Endothelial cell of umbilical vein (primary cell): ENCODE results near the gene ROMO1. TPM values are rescaled to one million over a fixed set of nuclear protein-coding genes. Genes with fewer than 3 reads are reported as not detected.

Source experiments
- BruUV-seq: library from RNA; stranded (reverse); fragments of 400-500 nt; replicated peaks from 2 replicates; lab custom pipeline; 2021; lab: Mats Ljungman, UMichigan
- CTCF ChIA-PET: fragments of 300-600, 350-600 bp; sonication (Branson Sonifier 250); formaldehyde crosslinking; loops from one replicate; lab custom pipeline; 2021; ENCODE audit warnings: antibody characterized with exemption, inconsistent platforms; lab: Charles Lee
- POLR2A ChIA-PET: fragments of 300-600, 350-600 bp; sonication (Branson Sonifier 250); formaldehyde crosslinking; loops from one replicate; lab custom pipeline; 2021; ENCODE audit warnings: antibody characterized with exemption, inconsistent platforms; lab: Charles Lee
- DNase-seq: peaks from one replicate; pipeline ENCODE4 v3.0.0-alpha.2; 2011; ENCODE audit warnings: low read depth, low spot score
- FAIRE-seq: peaks from 2 replicates; lab custom pipeline; 2011; peaks lifted over from hg19 to GRCh38; lab: Jason Lieb, UNC
- H2AFZ ChIP-seq: 2 replicates; pipeline ENCODE4 v1.6.0; 2012; ENCODE audit warnings: low read depth, low read length, control low read depth, inconsistent platforms
- H3K27ac ChIP-seq: 2 replicates; pipeline ENCODE4 v1.5.1; 2011; ENCODE audit warnings: low read depth, mild to moderate bottlenecking, control low read depth, low read length, moderate library complexity; ENCODE audit not compliant: insufficient read depth
- H3K27me3 ChIP-seq, 2 experiments: 2 replicates each; pipeline versions ENCODE4 v1.6.0 to v1.6.1; 2011; ENCODE audit warnings: low read length in 2 of 2, mixed read lengths in 1 of 2; ENCODE audit not compliant: control insufficient read depth in 2 of 2, insufficient read depth in 2 of 2
- H3K36me3 ChIP-seq, 2 experiments: 2 replicates in 1 of 2; 3 replicates in 1 of 2; pipeline ENCODE4 v1.5.1; 2011; ENCODE audit warnings: low read length in 2 of 2, mild to moderate bottlenecking in 1 of 2, moderate library complexity in 1 of 2; ENCODE audit not compliant: control insufficient read depth in 2 of 2, insufficient read depth in 2 of 2; ENCODE audit errors: extremely low read depth in 1 of 2
- H3K4me1 ChIP-seq: 3 replicates; pipeline ENCODE4 v1.5.1; 2011; ENCODE audit warnings: mild to moderate bottlenecking, low read length; ENCODE audit not compliant: control insufficient read depth, insufficient read depth; ENCODE audit errors: extremely low read depth
- H3K4me2 ChIP-seq: 2 replicates; pipeline ENCODE4 v1.6.1; 2011; ENCODE audit warnings: low read length, control low read depth, mixed read lengths; ENCODE audit not compliant: insufficient read depth
- H3K4me3 ChIP-seq, 3 experiments: fragments of 200-600 bp in 1 of 3; sonication (generic), shearing (Covaris generic) in 1 of 3; replicated peaks in 1 of 3; 2 replicates each; pipeline ENCODE4 v1.5.1; 2011 to 2016; ENCODE audit warnings: control low read depth in 3 of 3, low read length in 3 of 3, mild to moderate bottlenecking in 2 of 3, inconsistent platforms in 1 of 3, low read depth in 1 of 3, moderate library complexity in 1 of 3; ENCODE audit not compliant: insufficient read depth in 1 of 3
- H3K79me2 ChIP-seq: 2 replicates; pipeline ENCODE4 v1.6.0; 2012; ENCODE audit warnings: low read length, inconsistent platforms; ENCODE audit not compliant: control insufficient read depth, insufficient read depth
- H3K9ac ChIP-seq: replicated peaks from 2 replicates; pipeline ENCODE3; 2011; ENCODE audit warnings: low read length, control low read depth; ENCODE audit not compliant: insufficient read depth; ENCODE audit errors: extremely low read depth
- H3K9me1 ChIP-seq: replicated peaks from 3 replicates; pipeline ENCODE4 v1.6.0; 2011; ENCODE audit warnings: mild to moderate bottlenecking, low read length; ENCODE audit not compliant: control insufficient read depth, insufficient read depth; ENCODE audit errors: extremely low read depth
- H3K9me3 ChIP-seq: replicated peaks from 2 replicates; pipeline ENCODE4 v1.5.1; 2012; ENCODE audit warnings: low read length, inconsistent platforms; ENCODE audit not compliant: control insufficient read depth, insufficient read depth
- H4K20me1 ChIP-seq: replicated peaks from 2 replicates; pipeline ENCODE3; 2011; ENCODE audit warnings: mild to moderate bottlenecking, low read length; ENCODE audit not compliant: control insufficient read depth, insufficient read depth; ENCODE audit errors: extremely low read depth
- CTCF ChIP-seq, 2 donors: IDR thresholded peaks; 1 replicate in 1 of 2; 2 replicates in 1 of 2; pipeline ENCODE4 v1.5.1; 2011; ENCODE audit warnings: low read length in 2 of 2, mild to moderate bottlenecking in 2 of 2, moderate library complexity in 2 of 2, control low read depth in 1 of 2, inconsistent platforms in 1 of 2, low read depth in 1 of 2; ENCODE audit not compliant: insufficient read depth in 1 of 2; ENCODE audit errors: extremely low read depth in 1 of 2
- EZH2 ChIP-seq: IDR thresholded peaks from 2 replicates; pipeline ENCODE4 v1.6.1; 2012; ENCODE audit warnings: borderline replicate concordance, low read depth, mild to moderate bottlenecking, moderate library complexity, low read length, inconsistent platforms; ENCODE audit not compliant: severe bottlenecking
- FOS ChIP-seq: IDR thresholded peaks from 2 replicates; pipeline ENCODE4 v1.6.1; 2011; ENCODE audit warnings: mild to moderate bottlenecking, low read length, moderate library complexity, borderline replicate concordance; ENCODE audit not compliant: insufficient read depth
- GATA2 ChIP-seq: IDR thresholded peaks from 2 replicates; pipeline ENCODE4 v1.7.0; 2011; ENCODE audit warnings: low read depth, mild to moderate bottlenecking, moderate library complexity, mixed read lengths, low read length; ENCODE audit not compliant: insufficient read length, insufficient read depth
- JUN ChIP-seq: IDR thresholded peaks from 2 replicates; pipeline ENCODE4 v1.6.1; 2011; ENCODE audit warnings: borderline replicate concordance, low read depth; ENCODE audit not compliant: insufficient read length, insufficient read depth
- MYC ChIP-seq: IDR thresholded peaks from one replicate; pipeline ENCODE4 v1.6.1; 2011; ENCODE audit warnings: mild to moderate bottlenecking, low read depth, low read length
- POLR2A ChIP-seq: IDR thresholded peaks from 2 replicates; pipeline ENCODE4 v1.6.1; 2012; ENCODE audit warnings: low read depth, mild to moderate bottlenecking, control low read depth, low read length
- POLR2AphosphoS5 ChIP-seq: IDR thresholded peaks from 2 replicates; pipeline ENCODE4 v1.6.1; 2012; ENCODE audit warnings: low read depth, mild to moderate bottlenecking, control low read depth, low read length, moderate library complexity; ENCODE audit not compliant: insufficient read depth
- dilution Hi-C: fragments of 300-500 bp; cut with MboI; formaldehyde crosslinking; loops from one replicate; pipeline ENCODE4 v1.15.0; 2019; ENCODE audit warnings: low sequenced_read_pairs; ENCODE audit not compliant: extremely low pct_ligation_motif_present
- intact Hi-C: fragments of 100-400 bp; cut with micrococcal nuclease; formaldehyde crosslinking; loops from one replicate; pipeline ENCODE4 v1.10.0; 2022
- polyA plus RNA-seq, 4 experiments: library from polyadenylated mRNA; depleted of rRNA in 3 of 4; stranded (reverse) in 3 of 4; unstranded in 1 of 4; fragments of >200 nt; gene quantifications; 2 replicates each; pipeline versions ENCODE4 v1.2.1 to v1.2.3, GENCODE V29; 2011 to 2012; ENCODE audit warnings: missing spikeins in 1 of 4
- total RNA-seq: library from RNA; stranded (reverse); gene quantifications from 2 replicates; pipeline ENCODE4 v1.2.3, GENCODE V29; 2021
- TF ChIP-seq, protein P1 (sequence below): IDR thresholded peaks from 2 replicates; pipeline ENCODE4 v1.6.1; 2011; ENCODE audit not compliant: insufficient read depth, insufficient read length

The ROMO1 gene
- total and polyA plus RNA-seq, 2 donors (not counting 3 experiments of a cell fraction or from before 2014, with no cell fraction given), result 174 to 1,099 TPM

- Histone ChIP-seq H3K4me2 (peak overlapping the region; percentile 71), H2AFZ (no peak overlapping the region), H3K27me3 (no peaks in the 10 kb centered on the region), H3K9me1 (no peaks in the 10 kb centered on the region), H3K9me3 (no peaks in the 10 kb centered on the region), H3K4me3 (no peak overlapping the region), H3K36me3 (peaks cover 31 to 65% of the 10 kb centered on the region in 2 experiments), H4K20me1 (peaks cover 52% of the 10 kb centered on the region), H3K27ac (no peak overlapping the region), H3K4me1 (peaks cover 32% of the 10 kb centered on the region), H3K79me2 (peaks cover 99% of the 10 kb centered on the region), H3K9ac (peak overlapping the region; percentile 24)
- no TSS peak for BruUV-seq
- DNase-seq (no peak), FAIRE-seq (no peak)
- TF ChIP-seq, protein P1, sequence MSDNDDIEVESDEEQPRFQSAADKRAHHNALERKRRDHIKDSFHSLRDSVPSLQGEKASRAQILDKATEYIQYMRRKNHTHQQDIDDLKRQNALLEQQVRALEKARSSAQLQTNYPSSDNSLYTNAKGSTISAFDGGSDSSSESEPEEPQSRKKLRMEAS, result no peak
- TF ChIP-seq MYC (no peak), EZH2 (no peak), JUN (no peak), GATA2 (no peak), POLR2AphosphoS5 (no peak), FOS (no peak), POLR2A (no peak), CTCF (IDR thresholded peaks at IDR 0.05; ENCODE audit: extremely low read depth in 1 of 2, insufficient read depth in 1 of 2, low read depth in 1 of 2, low read length in 2 of 2) (no peak)
- dilution Hi-C loops, result no loop called here
- CTCF ChIA-PET, result interaction anchor here (0.8 to 2.2 kb wide), 3 partner anchors 16 to 148 kb away, joined by 3 to 7 read pairs (median 4); no protein-coding TSS in a partner anchor
- intact Hi-C loops, result loop anchor here (2.0 kb wide), 1 partner anchor 15 kb away; no protein-coding TSS in a partner anchor
- POLR2A ChIA-PET, result interaction anchor here (1.0 to 1.5 kb wide), 3 partner anchors 10 to 148 kb away, joined by 5 to 9 read pairs (median 6); no protein-coding TSS in a partner anchor
Measured at GRCh38 chr20:35735826-35736470, 36.7 kb downstream of the ROMO1 start.
